GM19455 (cell line): Measurements from ENCODE around the gene COX6B2.
"Not testable (repeated sequence)": the region's sequence is repeated elsewhere in the genome, so short reads cannot be mapped to it uniquely, and the experiment has no call there.

Experiments
- ATAC-seq: cut with Tn5 transposase; IDR thresholded peaks from one replicate; pipeline ENCODE4 v1.9.1; 2021; ENCODE audit not compliant: unreplicated experiment

COX6B2 gene

DNA sequence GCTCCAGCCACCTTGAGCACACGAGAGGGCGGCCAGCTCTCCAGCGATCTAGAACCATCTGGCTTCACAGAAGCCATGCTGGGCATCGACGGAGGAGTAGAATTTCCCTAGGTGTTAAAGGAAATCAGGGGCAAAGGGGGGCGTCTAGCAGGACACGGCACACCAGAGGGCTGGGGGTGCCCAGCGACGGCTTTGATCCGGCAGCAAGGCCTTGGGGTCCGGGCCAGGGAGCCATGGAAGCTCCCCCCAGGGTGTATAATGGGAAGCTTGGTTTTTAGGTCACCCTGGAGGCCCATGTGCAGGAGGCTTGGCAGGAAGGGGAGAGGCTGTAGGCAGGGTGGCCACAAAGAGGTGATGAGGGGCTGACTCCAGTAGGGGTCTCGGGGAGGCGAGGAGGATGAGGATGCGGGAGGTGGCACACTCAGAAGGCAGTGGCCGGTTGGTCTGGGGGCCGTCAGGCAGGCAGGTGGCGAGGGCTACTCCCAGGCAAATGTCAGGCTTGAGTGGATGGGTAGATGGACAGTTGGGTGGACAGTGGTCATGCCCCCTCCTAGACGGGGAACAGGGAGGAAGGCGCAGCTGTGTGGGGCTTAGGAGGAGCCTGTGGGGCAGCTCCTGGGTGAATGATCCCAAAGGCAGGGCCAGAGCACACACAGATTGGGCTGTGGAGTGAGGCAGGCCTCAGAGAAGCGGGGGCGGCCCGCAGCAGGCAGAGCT is 9.3 kb downstream of the COX6B2 start:
- ATAC-seq: no peak

DNA sequence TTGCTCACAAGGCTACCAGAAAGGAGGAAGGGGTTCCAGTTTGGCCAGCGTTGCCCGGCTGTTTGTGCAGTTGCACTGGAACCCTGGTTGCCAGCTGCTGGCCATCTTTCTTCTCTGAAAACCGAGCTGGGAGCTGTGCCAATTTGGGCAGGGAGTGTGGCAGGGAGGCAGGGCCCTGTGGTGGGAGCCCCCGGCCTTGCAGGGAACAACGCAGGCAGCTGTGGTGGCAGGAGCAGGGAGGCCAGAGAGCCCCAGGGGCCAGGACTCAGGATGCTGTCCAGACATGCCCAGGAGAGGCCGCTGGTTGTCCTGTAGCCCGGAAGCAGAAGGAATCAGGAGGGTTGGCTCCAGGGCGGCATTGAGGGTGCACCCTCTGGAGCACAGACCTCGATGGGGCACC is 10.1 kb downstream of the COX6B2 start:
- no peak for ATAC-seq

DNA sequence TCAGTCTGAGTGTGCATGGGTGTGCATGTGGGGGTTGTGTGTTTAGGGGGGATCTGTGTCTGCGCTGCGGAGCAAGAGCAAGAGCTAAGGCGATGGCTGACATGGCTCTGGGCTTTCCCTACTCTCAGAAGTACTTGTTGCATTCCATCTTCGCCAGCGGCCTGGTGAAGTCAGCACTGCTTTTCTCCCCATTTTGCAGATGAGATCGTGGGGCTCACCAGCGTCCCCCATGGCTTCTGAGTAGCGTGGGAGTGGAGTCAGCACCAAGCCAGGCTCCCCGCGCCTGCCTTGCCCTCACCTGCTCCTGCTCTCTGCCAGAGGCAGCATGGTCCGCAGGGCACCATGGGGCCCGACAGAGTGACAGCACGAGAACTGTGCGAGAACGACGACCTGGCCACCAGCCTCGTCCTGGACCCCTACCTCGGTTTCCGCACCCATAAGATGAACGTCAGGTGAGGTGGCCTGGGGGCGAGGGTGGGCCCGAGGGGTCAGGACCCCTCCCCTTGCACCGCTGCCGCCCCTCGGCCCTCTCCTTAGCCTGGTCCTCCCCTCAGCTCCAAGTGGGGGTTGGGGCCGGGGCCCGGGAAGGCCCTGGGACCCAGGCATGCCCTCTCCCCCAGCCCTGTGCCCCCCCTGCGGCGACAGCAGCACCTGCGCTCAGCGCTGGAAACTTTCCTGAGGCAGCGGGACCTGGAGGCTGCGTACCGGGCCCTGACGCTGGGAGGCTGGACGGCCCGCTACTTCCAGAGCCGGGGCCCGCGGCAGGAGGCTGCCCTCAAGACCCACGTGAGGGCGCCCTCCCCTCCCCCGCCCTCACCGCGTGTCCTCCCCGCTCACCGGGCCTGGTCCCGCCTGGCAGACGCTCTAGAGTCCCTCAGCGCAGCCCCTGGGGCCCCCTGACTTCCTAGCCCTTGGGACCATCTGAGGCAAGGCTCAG is 12.7 kb downstream of the COX6B2 start:
- no peak for ATAC-seq

DNA sequence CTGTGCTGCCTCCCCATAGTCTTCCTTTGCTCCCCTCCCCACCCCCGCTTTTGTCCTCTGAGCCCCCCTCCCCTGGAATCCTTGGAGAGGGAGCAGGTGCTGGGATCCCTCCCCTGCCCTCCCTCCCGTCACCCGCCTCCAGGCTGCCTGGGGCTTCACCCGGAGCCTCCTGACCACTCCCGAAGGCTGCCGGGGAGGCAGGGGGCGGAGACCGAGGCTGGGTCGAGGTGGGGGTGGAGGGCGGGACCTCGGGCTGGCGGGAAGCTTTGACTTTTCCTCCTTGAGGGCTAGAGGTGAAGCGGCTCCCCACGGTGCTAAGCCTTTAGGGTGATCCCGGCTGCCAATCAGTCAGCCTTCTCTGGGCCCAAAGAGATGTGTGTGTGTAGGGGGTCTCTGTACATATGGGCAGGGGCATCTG is 13.3 kb downstream of the COX6B2 start:
- ATAC-seq: no peak

DNA sequence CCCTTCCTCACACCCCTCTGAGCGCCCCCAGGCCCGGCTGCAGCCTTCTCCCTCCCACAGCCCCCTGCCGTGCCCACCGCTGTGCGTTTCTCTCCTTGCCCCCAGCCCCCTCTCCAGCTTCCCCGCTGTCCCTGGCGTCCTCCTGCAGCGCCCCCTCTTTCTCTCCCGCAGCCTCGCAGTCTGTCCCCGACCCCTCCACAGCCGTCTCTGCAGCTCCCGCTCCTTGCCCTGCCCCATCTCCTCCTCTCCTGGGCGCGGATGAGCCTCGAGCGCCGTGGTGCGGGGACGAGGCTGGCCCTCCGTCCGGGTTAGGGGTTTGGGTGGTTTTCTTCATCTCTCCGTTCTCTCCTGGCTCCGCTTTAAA is 13.8 kb downstream of the COX6B2 start:
- ATAC-seq: no peak

DNA sequence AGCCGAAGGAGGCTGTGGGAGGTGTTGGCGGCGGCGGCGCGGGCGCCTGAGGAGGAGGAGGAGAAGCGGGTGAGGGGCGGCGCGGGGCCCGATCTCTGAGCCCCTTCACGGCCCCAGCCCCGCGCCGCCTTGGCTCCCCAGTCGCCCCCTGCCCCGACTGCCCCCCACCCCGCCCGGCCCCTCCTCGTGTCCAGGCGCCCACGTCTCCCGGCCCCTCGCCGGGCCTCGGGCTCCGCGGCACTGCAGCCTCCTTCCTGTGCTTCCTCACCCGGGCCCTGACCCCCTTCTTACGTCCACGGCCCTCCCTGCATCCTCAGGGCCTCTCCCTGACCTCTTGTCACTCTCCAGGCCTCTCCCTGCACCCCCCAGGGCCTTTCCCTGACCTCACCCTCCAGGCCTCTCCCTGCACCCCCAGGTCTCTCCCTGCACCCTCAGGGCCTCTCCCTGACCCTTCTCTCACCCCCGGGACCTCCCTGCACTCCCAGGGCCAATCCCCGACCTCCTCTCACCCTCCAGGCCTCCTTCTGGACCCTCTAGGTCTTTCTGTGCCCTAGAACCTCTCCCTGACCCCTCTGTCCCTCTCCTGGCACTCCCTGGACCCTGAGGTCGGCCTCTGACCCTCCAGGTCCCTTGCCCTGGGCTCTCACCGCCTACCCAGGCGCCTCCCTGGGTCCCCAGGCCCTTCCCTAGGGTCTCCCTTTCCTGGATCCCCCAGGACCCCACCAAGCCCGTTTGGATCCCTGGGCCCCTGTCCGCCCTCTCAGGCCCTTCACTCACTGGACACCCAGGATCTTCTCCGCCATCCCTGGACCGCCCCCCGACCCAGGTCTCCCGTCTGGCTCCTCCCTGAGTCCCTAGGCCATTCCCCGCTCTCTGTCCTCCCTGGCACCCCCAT is 14.4 kb downstream of the COX6B2 start:
- ATAC-seq: no peak

DNA sequence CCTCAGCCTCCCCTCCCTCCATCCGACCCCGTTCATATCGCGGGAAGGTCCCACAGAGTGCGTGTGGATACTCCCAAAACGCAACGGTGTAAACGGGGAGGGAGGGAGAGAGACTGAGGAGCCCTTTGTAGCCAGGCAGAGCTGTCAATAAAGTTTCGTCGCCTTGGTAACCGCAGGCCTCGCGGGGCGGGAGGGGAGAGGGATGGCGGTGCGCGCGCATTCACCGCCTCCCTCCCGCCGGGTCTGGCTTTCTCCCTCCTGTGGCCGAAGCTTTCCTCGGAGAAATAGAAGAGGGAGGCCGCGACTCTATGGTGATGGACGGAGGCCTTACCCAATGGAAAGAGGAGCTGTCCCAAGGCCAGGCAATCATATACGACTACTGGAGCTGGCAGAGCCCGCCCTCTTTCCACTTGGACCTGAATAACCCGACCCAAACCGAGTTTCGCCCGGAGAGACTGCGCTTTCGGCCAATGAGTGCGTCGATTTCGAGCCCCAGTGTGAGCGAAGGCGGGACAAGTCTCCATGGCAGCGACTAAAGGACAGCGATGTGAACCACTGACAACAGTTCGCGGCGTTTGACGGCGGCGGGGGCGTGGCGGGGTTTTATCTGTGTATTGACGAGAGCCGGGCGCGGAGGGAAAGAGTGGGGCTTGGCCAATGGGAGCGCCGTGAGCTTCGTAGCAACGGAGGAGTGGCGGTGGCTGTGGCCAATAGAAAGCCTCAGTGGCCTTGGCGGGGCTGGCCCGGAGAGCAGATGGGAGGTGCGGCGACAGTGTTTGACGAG is 15.2 kb downstream of the COX6B2 start, which contains the start of gene KMT5C:
TSS of gene KMT5C (plus strand) at position 772 of the 784 bp plus-strand sequence. CDS start 2,061 bp downstream, outside the sequence.
- peak; percentile 91 for ATAC-seq

DNA sequence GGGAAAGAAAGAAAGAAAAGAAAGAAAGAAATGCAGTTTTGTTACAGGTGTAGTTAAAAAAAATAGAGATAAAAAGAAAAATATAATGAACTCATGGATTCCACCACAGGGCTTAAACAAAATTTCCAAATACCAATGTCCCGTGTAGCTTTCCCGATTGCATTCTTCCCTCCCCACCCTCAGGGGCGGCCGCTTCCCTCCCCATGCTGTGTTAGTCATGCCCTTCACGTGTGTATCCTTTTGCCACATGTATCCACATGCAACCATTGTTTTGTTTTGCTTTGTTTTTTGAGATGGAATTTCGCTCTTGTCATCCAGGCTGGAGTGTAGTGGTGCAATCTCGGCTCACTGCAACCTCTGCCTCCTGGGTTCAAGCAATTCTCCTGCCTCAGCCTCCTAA is 18.4 kb downstream of the COX6B2 start:
- ATAC-seq: no peak

DNA sequence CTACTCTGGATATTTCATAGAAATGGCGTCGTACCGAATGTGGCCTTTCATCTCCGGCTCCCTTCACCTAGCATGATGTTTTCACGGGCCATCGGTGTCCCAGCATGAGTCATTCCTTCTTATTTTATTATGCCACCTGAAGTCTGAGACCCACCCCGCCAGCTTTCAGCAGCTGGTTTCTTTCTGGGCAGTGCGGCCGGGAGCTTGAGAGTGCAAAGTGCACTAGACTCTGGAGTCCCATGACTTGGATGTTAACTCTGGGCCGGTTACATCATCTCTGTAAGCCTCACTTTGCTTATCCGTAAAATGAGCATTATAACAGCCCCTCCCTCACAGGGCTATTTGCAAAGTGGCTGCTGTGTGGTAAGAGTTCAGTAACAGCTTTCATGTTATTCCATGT is 20.6 kb downstream of the COX6B2 start:
- ATAC-seq: no peak

DNA sequence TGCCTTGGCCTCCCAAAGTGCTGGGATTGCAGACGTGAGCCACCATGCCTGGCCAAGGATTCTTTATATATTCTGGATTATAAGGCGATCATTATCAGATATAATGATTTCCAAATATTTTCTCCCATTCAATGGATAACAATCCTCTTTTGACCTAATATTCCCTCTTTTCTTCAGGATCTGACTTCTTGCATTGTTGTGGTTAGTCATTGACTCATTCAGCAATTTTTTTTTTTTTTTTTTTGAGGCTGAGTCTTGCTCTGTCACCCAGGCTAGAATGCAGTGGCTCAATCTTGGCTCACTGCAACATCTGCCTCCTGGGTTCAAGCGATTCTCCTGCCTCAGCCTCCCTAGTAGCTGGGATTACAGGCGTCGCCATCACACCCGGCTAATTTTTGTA is 24.7 kb downstream of the COX6B2 start:
- not testable (repeated sequence) for ATAC-seq

DNA sequence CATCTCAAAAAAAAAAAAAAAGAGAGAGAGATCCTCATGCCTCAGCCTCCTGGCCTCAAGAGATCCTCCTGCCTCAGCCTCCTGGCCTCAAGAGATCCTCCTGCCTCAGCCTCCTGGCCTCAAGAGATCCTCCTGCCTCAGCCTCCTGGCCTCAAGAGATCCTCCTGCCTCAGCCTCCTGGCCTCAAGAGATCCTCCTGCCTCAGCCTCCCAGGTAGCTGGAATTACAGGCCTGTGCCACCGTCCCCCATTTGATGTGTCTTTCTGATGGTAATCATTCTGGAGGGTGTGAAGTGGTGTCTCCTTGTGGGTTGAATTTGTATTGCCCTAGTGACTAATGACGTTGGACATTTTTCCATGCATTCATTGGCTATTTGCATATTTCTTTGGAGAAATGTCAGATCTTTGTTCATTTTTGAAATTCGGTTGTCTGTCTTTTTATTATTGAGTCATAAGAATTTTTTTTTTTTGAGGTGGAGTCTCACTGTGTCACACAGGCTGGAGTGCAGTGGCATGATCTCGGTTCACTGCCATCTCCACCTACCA is 25.7 kb downstream of the COX6B2 start:
- ATAC-seq: not testable (repeated sequence)

DNA sequence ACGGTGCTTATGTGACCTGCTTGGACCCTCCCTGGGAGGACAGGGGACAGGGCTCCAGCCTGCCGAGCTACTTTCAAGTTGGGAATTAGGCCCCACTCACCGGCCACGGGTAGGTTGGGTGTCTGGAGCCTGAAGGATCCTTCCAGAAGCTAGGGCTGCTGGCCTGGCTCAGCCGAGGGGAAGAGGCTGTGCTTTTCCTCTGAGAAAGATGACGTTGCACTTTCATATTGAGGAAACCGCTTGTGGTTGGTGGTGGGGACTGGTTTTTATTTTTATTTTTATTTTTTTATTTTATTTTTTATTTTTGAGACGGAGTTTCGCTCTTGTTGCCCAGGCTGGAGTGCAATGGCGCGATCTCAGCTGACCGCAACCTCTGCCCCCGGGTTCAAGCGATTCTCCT is 29.3 kb downstream of the COX6B2 start, which contains the start of gene TMEM150B:
TSS of gene TMEM150B (minus strand) at position 170 of the 400 bp plus-strand sequence. CDS start 4,305 bp downstream, outside the sequence.
- no peak for ATAC-seq

DNA sequence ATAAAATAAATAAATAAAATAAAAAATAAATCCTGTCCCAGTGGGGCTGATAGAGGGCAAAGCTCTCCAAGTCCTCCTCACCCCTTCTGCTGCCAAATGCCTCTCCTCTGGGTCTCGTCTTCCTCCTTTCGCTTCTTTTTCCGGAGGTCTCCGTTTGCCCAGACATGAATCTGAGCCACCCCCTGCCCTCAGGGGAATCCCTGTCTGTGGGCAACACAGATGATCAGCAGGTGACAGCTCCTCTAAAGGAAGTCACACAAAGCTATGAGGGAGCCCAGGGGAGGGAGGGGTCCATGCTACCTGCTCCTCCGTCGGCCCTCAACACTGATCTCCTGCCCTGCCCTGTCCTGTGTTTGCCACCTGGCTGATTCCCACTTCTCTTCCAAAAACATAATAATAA is 29.9 kb downstream of the COX6B2 start:
- ATAC-seq: no peak

DNA sequence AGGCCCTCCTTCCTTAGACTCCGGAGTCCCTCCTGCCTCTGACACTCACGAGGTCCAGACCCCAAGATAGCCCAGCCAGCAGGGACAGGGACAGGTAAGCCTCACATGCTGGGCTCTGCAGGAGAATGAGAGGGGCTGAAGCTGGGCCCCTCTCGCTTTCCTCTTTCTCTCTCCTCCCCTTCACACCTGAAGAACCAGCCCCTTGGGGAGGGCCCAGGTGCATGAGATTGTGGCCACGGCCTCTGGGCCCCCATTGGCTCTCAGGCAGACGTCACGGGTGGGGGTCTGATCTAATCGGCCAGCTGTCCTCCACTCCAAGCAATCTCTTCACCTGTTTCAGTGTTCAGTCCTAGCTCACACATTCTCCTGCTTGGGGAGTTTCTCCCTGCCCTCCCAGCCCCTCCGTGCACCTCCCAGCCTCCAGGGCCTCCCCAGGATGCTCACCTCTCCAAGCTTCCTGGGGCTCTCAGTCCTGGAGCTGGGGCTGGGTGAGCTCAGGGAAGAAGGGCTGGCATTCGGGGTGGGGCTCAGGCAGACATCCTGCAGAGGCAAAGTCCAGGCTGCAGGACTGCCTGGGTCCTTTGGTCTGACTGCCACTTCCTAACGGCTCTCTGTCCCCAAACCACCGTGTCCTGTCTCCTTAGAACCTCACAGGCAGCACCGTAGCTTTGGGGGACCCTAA is 32.2 kb downstream of the COX6B2 start:
- ATAC-seq: no peak

DNA sequence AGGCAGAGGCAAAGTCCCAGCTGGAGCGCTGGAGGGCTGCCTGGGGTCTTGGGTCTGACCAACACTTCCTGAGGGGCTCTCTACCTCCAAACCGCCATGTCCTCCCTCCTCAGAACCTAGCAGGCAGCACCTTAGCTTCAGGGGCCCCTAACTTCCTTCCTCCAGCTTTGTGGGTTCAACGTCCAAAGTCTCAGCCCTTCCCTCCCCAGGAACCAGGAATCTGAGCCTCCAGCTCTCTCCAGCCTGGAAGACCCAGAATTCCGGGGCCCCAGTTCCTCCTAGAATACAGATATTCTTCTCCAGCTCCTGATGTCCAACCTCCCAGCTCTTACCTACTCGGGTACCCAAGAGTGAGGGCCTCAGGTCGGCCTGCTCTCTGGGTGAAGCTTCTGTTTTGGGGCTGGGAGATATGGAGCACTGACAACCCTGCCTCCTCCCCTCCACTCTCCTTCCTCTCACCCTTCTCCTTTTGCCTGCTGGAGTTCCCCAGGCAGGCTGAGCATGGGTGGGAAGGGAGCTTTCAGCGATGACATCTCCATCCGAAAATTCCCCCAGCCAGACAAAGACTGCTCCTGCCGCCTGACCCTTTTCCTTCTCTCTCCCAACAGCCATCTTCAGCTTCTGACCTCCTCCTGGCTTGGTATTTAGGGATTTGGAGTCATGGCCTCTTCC is 32.9 kb downstream of the COX6B2 start:
- no peak for ATAC-seq

DNA sequence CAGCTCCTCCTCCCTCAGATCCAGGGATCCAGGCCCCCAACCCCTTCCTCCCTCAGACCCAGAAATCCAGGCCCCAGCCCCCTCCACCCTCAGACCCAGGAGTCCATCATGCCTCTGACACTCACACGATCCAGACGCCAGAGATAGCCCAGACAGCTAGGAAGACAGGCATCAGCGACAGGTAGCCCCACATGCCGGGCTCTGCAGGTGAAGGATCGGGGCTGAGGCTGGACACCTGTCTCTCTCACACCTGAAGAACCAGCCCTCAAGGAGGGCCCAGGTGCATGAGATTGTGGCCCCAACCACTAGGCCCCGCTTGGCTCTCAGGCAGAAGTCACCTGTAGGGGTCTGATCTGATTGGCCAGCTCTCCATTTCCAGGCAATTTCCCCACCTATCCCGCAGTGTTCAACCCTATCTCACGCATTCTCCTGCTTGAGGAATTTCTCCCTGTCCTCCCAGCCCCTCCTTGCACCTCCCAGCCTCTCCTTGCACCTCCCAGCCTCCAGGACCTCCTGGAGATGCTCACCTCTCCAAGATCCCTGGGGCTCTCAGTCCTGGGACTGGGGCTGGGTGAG is 33.6 kb downstream of the COX6B2 start:
- no peak for ATAC-seq

DNA sequence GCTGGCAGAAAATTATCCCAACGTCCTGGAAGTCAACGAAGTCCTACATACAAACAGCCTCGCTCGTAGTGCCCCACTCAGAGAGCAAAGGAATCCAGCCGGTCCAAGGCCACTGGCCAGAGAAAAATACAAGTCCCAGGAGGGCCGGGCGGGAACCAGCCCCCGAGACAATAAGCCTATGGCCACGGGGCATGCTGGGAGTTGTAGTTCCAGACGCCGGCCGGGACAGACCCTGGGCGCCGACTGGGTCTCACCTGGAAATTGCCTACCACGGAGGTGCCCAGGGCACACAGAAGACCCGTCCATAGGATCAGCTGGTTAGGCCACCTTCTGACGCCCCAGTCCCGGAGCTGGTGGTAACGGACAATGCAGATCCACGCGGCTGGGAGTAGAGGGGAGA is 34.7 kb downstream of the COX6B2 start:
- no peak for ATAC-seq

DNA sequence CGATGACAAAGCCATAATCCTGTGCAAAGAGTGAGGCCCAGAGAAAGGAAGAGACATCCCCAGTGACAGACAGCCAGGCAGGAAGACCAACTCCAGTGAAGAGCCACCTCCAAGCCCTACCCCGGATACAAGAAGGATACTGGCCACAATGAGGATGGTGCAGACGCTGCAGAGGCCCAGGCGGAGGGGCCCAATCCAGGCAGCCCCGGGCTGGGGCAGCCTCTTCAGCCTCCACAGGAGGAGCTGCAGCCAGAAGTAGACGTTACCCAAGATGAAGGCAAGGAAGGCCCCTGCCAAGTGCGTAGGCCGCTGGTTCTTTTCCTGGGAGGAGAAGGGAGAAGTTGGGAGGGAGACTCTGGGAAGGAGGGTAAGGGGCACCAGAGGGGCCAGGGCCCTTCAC is 37.9 kb downstream of the COX6B2 start:
- no peak for ATAC-seq
